ENCODE data around the gene CLEC16A. TPM values are rescaled to one million over a fixed set of nuclear protein-coding genes. Genes with fewer than 3 reads are reported as not detected.

The CLEC16A gene
- total and polyA plus RNA-seq, 9 of the 15 experiments (the other 6 are each of a cell fraction or from before 2014, with no cell fraction given) = 1.00 to 22.3 (median 10.0) TPM

DNA sequence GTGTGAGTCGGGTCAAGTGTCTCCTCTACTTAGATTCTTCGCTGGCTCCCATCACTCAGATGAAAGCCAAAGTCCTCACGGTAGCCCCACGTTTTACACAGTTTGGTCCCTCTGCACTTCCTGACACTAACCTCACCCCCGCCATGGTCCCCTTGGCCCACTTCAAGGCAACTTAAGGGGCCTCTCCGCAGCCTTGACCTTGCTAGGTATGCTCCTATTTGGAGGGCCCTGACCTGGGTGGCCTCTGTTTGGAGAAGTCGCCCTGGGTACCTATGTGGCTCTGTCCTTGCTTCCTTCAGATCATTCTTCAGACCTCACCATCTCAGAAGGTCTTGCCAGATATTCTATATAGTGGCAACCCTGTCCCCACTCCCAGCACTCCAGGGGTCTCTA is 201.5 kb downstream of the CLEC16A start (continued):
- no peak for TF ChIP-seq ETS2 (tag; IDR thresholded peaks at IDR 0.05; ENCODE audit: borderline replicate concordance, poor library complexity, severe bottlenecking)
- TF ChIP-seq TCFL5 (CRISPR knock-in tag; conservative IDR thresholded peaks at IDR 0.05) = no peak
- TF ChIP-seq SOX6 (IDR thresholded peaks at IDR 0.05) = no peak
- TF ChIP-seq BRD4 (IDR thresholded peaks at IDR 0.05) = no peak
- no peak for TF ChIP-seq ZNF140 (CRISPR knock-in tag; IDR thresholded peaks at IDR 0.05)
- TF ChIP-seq ZNF277 (CRISPR knock-in tag; IDR thresholded peaks at IDR 0.05; ENCODE audit: borderline replicate concordance) = no peak
- no peak for TF ChIP-seq PHF21A (IDR thresholded peaks at IDR 0.05; ENCODE audit: borderline replicate concordance, low read depth)
- TF ChIP-seq FOXJ3 (CRISPR knock-in tag; IDR thresholded peaks at IDR 0.05) = no peak
- no peak for TF ChIP-seq TEAD2 (tag; IDR thresholded peaks at IDR 0.05)

- Histone ChIP-seq H3K27me3 (ENCODE audit: control insufficient read depth in 2 of 2, insufficient read depth in 2 of 2, low read length in 2 of 2) (no peaks in the 10 kb centered on the region), H3K27ac (ENCODE audit: extremely low read depth, low read depth, low read length) (no peak overlapping the region), H3K4me2 (ENCODE audit: insufficient read depth, low read length) (no peak overlapping the region), H3K4me1 (replicated peaks in 1 of 2; ENCODE audit: control insufficient read depth in 2 of 2, insufficient read depth in 2 of 2, low read length in 2 of 2) (peaks cover 20 to 22% of the 10 kb centered on the region in 2 experiments), H3K79me2 (ENCODE audit: control insufficient read depth, insufficient read depth, low read length) (no peaks in the 10 kb centered on the region), H4K20me1 (replicated peaks; ENCODE audit: control insufficient read depth, insufficient read depth, low read length) (peaks cover 3% of the 10 kb centered on the region; the same call in 1 of the 2 replicates), H3K9ac (ENCODE audit: insufficient read depth in 1 of 2, low read depth in 2 of 2, low read length in 2 of 2) (no peak overlapping the region), H3K9me1 (ENCODE audit: control insufficient read depth, insufficient read depth, low read length) (peaks cover 4% of the 10 kb centered on the region), H3K4me3 (no peak overlapping the region), H2AFZ (ENCODE audit: low read depth, low read length) (no peak overlapping the region), H3K9me3 (replicated peaks; ENCODE audit: control insufficient read depth, insufficient read depth, low read depth, low read length) (no peaks in the 10 kb centered on the region), H3K36me3 (ENCODE audit: control insufficient read depth, insufficient read depth, low read length) (no peaks in the 10 kb centered on the region; the same call in 2 of the 3 replicates)
- DNase-seq (ENCODE audit: extremely low read depth in 1 of 4, low spot score in 3 of 4) (no peak), FAIRE-seq (no peak), ATAC-seq (no peak)
- BruUV-seq (replicated peaks) = no TSS peak
- intact Hi-C loops (cut with micrococcal nuclease) (no loop called here), in situ Hi-C loops (cut with MboI) (no loop called here)
- 65% methylated on average over 9 of the region's 9 CpGs for WGBS (ENCODE audit: insufficient coverage, low coverage, missing lambda C conversion rate)
- ChIA-PET CTCF (ENCODE audit: low intra/inter-chr PET ratio) (no interaction called here), POLR2A (interaction anchor here (0.8 to 1.0 kb wide), 2 partner anchors 10 to 101 kb away, joined by 3 read pairs; no protein-coding TSS in a partner anchor)
- TF ChIP-seq ZFP1 (CRISPR knock-in tag; IDR thresholded peaks at IDR 0.05) (no peak), ZNF316 (IDR thresholded peaks at IDR 0.05) (0 out of 2 replicates have a peak, but pooled peaks have one; percentile 24)
Observed at GRCh38 chr16:11147033-11147753, 202.8 kb downstream of the CLEC16A start.

All from K562 (cell line).